ENCODE results near the gene EPS15. TPM values are rescaled to one million over a fixed set of nuclear protein-coding genes. Genes with fewer than 3 reads are reported as not detected.
"Not testable (repeated sequence)": the region's sequence is repeated elsewhere in the genome, so short reads cannot be mapped to it uniquely, and the experiment has no call there.

The EPS15 gene
- total and polyA plus RNA-seq, 8 donors, result 13.3 to 139 (median 46.8) TPM

- no peaks in the 10 kb centered on the region for H3K36me3 ChIP-seq
- no peak for DNase-seq
- H3K27me3 ChIP-seq, result no peaks in the 10 kb centered on the region
- TF ChIP-seq POLR2A (IDR thresholded peaks at IDR 0.05) (no peak), EP300 (IDR thresholded peaks at IDR 0.05) (no peak), CTCF (IDR thresholded peaks at IDR 0.05) (no peak), POLR2AphosphoS5 (IDR thresholded peaks at IDR 0.05) (no peak)
- H3K4me1 ChIP-seq, result peaks cover 12 to 40% (median 26%) of the 10 kb centered on the region in 4 donors
- no peak overlapping the region for H3K27ac ChIP-seq
- no peaks in the 10 kb centered on the region for H3K9me3 ChIP-seq
- intact Hi-C loops (cut with DNase I; ENCODE audit: low total_unique reads), result no loop called here
- H3K4me3 ChIP-seq, result no peak overlapping the region
- whole genome bisulfite sequencing, 5 donors, result 79 to 91% (median 88%) methylated on average over 2 of the region's 2 CpGs
These were observed 45.9 kb upstream of the EPS15 start for GRCh38 chr1:51565009-51565408.

DNA sequence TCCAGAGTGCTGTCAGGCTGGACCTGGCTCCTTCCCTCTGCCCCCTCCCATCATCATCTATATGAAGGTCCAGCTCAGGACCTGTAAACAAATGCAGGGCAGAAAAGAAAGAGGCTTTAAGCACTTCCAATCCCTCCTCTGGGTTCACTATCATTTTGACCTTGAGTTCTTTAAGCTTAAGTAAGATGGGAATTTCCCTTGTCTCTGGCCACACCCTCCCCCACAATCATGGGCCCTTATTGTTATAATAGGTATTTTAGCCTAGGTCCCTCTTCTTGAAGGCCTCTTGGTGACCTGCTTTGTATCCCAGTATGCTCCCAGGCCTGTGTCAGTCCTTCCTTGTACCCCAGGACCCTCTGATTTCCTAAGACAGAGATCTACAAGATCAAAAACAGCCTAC lies 45.1 kb upstream of the EPS15 start:
- no peaks in the 10 kb centered on the region for H3K27me3 ChIP-seq
- peaks cover 3 to 32% (median 17%) of the 10 kb centered on the region in 4 donors for H3K4me1 ChIP-seq
- no peaks in the 10 kb centered on the region for H3K9me3 ChIP-seq
- H3K27ac ChIP-seq, result no peak overlapping the region
- no peak for TF ChIP-seq POLR2A (IDR thresholded peaks at IDR 0.05)
- no peak for TF ChIP-seq CTCF (IDR thresholded peaks at IDR 0.05)
- TF ChIP-seq POLR2AphosphoS5 (IDR thresholded peaks at IDR 0.05), result no peak
- no peak for TF ChIP-seq EP300 (IDR thresholded peaks at IDR 0.05)
- DNase-seq, result peak in 1 of 2 donors; percentile 52
- H3K4me3 ChIP-seq, result no peak overlapping the region
- no peaks in the 10 kb centered on the region for H3K36me3 ChIP-seq
- intact Hi-C loops (cut with DNase I; ENCODE audit: low total_unique reads), result no loop called here

DNA sequence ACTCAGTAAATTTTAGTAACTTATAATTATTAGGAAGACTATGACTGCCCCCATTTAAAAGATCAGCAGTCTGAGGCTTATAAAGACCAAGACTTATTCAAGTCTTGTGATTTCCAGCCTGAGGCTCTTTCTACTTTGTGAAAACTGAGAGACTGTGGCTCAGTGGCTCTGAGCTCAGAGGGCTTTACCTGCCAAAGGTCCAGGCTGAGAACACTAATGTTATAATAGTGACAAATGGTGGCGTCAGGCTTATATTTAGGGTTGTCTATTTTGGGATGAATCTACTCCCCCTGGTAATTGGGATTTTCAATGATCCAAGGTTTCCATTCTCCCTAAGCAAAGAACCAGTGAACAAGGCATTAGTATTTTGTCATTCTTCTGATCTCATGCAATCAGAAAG lies 42.6 kb upstream of the EPS15 start:
- WGBS, 5 donors, result 97 to 100% (median 100%) methylated on average over 1 of the region's 1 CpG
- no peak overlapping the region for H3K27ac ChIP-seq
- H3K9me3 ChIP-seq, result no peaks in the 10 kb centered on the region
- H3K27me3 ChIP-seq, result no peaks in the 10 kb centered on the region
- H3K4me3 ChIP-seq, result no peak overlapping the region
- H3K36me3 ChIP-seq, result no peaks in the 10 kb centered on the region
- intact Hi-C loops (cut with DNase I; ENCODE audit: low total_unique reads), result no loop called here
- no peak for DNase-seq
- peaks cover 0 to 17% (median 0%) of the 10 kb centered on the region in 4 donors for H3K4me1 ChIP-seq
- TF ChIP-seq CTCF (IDR thresholded peaks at IDR 0.05) (no peak), POLR2A (IDR thresholded peaks at IDR 0.05) (no peak), EP300 (IDR thresholded peaks at IDR 0.05) (no peak), POLR2AphosphoS5 (IDR thresholded peaks at IDR 0.05) (no peak)

DNA sequence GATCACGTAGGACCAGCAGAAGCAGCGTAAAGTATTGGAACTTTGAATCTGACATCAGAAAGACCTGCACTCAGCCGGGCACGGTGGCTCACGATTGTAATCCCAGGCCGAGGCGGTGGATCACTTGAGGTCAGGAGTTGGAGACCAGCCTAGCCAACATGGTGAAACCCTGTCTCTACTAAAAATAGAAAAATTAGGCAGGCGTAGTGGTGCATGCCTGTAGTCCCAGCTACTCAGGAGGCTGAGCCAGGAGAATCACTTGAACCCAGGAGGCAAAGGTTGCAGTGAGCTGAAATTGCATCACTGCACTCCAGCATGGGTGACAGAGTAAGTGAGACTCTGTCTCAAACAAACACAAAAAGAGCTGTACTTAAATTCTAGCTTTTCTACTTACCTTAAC lies 41.8 kb upstream of the EPS15 start:
- DNase-seq; H3K27ac ChIP-seq; H3K4me3 ChIP-seq; intact Hi-C loops (cut with DNase I; ENCODE audit: low total_unique reads); H3K9me3 ChIP-seq; H3K36me3 ChIP-seq; H3K27me3 ChIP-seq: not testable (repeated sequence)
- WGBS, 5 donors, result 80 to 97% (median 89%) methylated on average over 8 of the region's 8 CpGs
- H3K4me1 ChIP-seq, result peaks cover 0 to 17% (median 0%) of the 10 kb centered on the region in 4 donors

DNA sequence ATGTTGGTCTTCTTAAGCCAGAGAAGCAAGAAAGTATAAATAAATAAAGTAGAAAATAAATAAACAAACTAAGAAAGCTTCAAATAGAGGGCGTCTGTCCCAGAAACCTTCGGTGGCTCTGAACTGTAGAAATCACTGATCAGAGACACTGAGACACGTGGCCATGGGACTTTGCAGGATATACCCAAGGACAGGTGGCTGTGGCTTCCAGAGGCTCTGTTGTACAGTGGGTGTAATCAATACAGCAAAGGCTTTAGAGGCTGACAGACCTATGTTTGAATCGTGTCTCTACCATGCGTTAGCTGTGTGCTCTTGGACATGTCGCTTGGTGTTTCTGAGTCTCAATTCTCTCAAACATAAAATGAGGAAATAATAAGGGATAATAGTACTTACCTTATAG lies 41.0 kb upstream of the EPS15 start:
- Histone ChIP-seq H3K27ac (no peak overlapping the region), H3K36me3 (no peaks in the 10 kb centered on the region), H3K27me3 (no peaks in the 10 kb centered on the region), H3K9me3 (no peaks in the 10 kb centered on the region), H3K4me3 (no peak overlapping the region), H3K4me1 (peaks cover 0 to 12% (median 0%) of the 10 kb centered on the region in 4 donors)
- WGBS, 5 donors, result 77 to 86% (median 82%) methylated on average over 6 of the region's 6 CpGs
- TF ChIP-seq POLR2A (IDR thresholded peaks at IDR 0.05) (no peak), CTCF (IDR thresholded peaks at IDR 0.05) (no peak), POLR2AphosphoS5 (IDR thresholded peaks at IDR 0.05) (no peak), EP300 (IDR thresholded peaks at IDR 0.05) (no peak)
- intact Hi-C loops (cut with DNase I; ENCODE audit: low total_unique reads), result no loop called here
- no peak for DNase-seq

Measured in stomach (tissue), 9 donors.